HG03066 (cell line): ENCODE data around the gene BRIX1.
A peak's percentile ranks its signal among the peaks of the same experiment; 100 is the strongest.
"Not testable (repeated sequence)": the region's sequence is repeated elsewhere in the genome, so short reads cannot be mapped to it uniquely, and the experiment has no call there.

Source experiments
- ATAC-seq: cut with Tn5 transposase; IDR thresholded peaks from one replicate; pipeline ENCODE4 v1.9.1; 2021; ENCODE audit warnings: low read depth; ENCODE audit not compliant: unreplicated experiment

The BRIX1 gene

GRCh38 chr5:34957857-34958690, 42.6 kb downstream of the BRIX1 start:
- peak; percentile 41 for ATAC-seq

GRCh38 chr5:34959323-34959722, 43.8 kb downstream of the BRIX1 start:
- peak; percentile 94 for ATAC-seq

GRCh38 chr5:34967540-34967939, 52.0 kb downstream of the BRIX1 start:
- ATAC-seq: no peak

GRCh38 chr5:34968258-34968657, 52.7 kb downstream of the BRIX1 start:
- no peak for ATAC-seq

GRCh38 chr5:34970552-34970951, 55.0 kb downstream of the BRIX1 start:
- ATAC-seq: no peak

- ATAC-seq: not testable (repeated sequence)
Observed at GRCh38 chr5:34971655-34972054, 56.1 kb downstream of the BRIX1 start.
